ENCODE results near the gene SYT2.
"Not testable (repeated sequence)": the region's sequence is repeated elsewhere in the genome, so short reads cannot be mapped to it uniquely, and the experiment has no call there.

The SYT2 gene

GRCh38 chr1:202540858-202541257 is 169.4 kb downstream of the SYT2 start:
- not testable (repeated sequence) for H3K9me2 ChIP-seq (replicated peaks; ENCODE audit: control insufficient read depth, low read length); H3K36me3 ChIP-seq (ENCODE audit: control insufficient read depth, low read length); H3K27ac ChIP-seq (ENCODE audit: low read depth, low read length); H3K27me3 ChIP-seq (ENCODE audit: control insufficient read depth, low read length); H3K4me3 ChIP-seq (ENCODE audit: low read length); H3K4me2 ChIP-seq (ENCODE audit: low read length); H3K4me1 ChIP-seq (ENCODE audit: control insufficient read depth, low read length); H4K20me1 ChIP-seq (ENCODE audit: control insufficient read depth, insufficient read depth, low read depth, low read length); H3K79me2 ChIP-seq (ENCODE audit: control insufficient read depth, low read length); H3K9me3 ChIP-seq (ENCODE audit: control insufficient read depth, insufficient read depth, low read length); H3F3A ChIP-seq (ENCODE audit: control insufficient read depth, insufficient read depth)

Data from DOHH2 (cell line).